ENCODE results near the gene TBCB. TPM values are rescaled to one million over a fixed set of nuclear protein-coding genes. Genes with fewer than 3 reads are reported as not detected.

TBCB gene
- polyA plus RNA-seq, 1 of the 3 experiments (the other 2 are of a cell fraction) = 712 TPM

DNA sequence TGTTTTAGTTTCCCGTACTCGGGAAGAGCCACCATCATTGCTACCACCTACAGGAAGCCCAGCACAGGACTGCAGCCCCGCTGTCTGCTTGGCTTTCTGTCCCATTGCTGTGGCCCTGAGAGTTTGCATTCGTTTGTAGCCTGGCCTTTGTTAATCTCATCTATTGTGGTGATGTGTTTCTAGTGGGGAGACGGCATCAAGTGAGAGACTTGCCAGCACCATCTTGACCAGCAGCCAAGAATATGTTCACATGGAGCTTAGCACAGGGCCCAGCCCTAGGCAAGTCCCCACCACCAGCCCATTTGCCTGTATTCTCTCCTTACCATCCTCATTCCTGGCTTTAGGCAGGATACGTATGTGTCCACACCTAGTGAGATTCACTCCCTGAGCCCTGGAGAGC, 21.6 kb upstream of the TBCB start:
- Histone ChIP-seq H4K20me1 (ENCODE audit: insufficient read depth) (no peaks in the 10 kb centered on the region), H3K9me3 (no peaks in the 10 kb centered on the region), H3K9ac (no peak overlapping the region), H3K27ac (ENCODE audit: low read depth in 2 of 2, low read length in 1 of 2) (no peak overlapping the region), H3K9me2 (no peaks in the 10 kb centered on the region), H3K4me1 (ENCODE audit: control insufficient read depth in 1 of 2, insufficient read depth in 2 of 2, low read depth in 1 of 2, low read length in 1 of 2) (no peaks in the 10 kb centered on the region), H3K4me2 (no peak overlapping the region), H2AFZ (ENCODE audit: low read depth) (no peak overlapping the region), H3K4me3 (ENCODE audit: low read depth in 2 of 2, low read length in 1 of 2) (no peak overlapping the region), H3K79me2 (ENCODE audit: insufficient read depth) (no peaks in the 10 kb centered on the region), H3F3A (replicated peaks; ENCODE audit: insufficient read depth) (no peaks in the 10 kb centered on the region), H3K36me3 (replicated peaks in 1 of 2; ENCODE audit: control insufficient read depth in 1 of 2, insufficient read depth in 2 of 2, low read length in 1 of 2) (peaks cover 0 to 5% of the 10 kb centered on the region in 2 experiments), H3K27me3 (ENCODE audit: insufficient read depth) (no peaks in the 10 kb centered on the region)
- TF ChIP-seq, protein P1, sequence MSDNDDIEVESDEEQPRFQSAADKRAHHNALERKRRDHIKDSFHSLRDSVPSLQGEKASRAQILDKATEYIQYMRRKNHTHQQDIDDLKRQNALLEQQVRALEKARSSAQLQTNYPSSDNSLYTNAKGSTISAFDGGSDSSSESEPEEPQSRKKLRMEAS (IDR thresholded peaks at IDR 0.05; ENCODE audit: low read depth) = no peak
- TF ChIP-seq, protein P2, sequence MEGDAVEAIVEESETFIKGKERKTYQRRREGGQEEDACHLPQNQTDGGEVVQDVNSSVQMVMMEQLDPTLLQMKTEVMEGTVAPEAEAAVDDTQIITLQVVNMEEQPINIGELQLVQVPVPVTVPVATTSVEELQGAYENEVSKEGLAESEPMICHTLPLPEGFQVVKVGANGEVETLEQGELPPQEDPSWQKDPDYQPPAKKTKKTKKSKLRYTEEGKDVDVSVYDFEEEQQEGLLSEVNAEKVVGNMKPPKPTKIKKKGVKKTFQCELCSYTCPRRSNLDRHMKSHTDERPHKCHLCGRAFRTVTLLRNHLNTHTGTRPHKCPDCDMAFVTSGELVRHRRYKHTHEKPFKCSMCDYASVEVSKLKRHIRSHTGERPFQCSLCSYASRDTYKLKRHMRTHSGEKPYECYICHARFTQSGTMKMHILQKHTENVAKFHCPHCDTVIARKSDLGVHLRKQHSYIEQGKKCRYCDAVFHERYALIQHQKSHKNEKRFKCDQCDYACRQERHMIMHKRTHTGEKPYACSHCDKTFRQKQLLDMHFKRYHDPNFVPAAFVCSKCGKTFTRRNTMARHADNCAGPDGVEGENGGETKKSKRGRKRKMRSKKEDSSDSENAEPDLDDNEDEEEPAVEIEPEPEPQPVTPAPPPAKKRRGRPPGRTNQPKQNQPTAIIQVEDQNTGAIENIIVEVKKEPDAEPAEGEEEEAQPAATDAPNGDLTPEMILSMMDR (IDR thresholded peaks at IDR 0.05) = no peak
- TF ChIP-seq RFX5 (IDR thresholded peaks at IDR 0.05; ENCODE audit: low read length) = no peak
- TF ChIP-seq FOSL2 (IDR thresholded peaks at IDR 0.05; ENCODE audit: borderline replicate concordance, low read depth) = no peak
- TF ChIP-seq ELF1 (IDR thresholded peaks at IDR 0.05) = no peak
- TF ChIP-seq NFIC (IDR thresholded peaks at IDR 0.05; ENCODE audit: borderline replicate concordance) = no peak
- TF ChIP-seq POLR2AphosphoS5 (IDR thresholded peaks at IDR 0.05; ENCODE audit: low read depth, low read length) = no peak
- TF ChIP-seq, protein P3, sequence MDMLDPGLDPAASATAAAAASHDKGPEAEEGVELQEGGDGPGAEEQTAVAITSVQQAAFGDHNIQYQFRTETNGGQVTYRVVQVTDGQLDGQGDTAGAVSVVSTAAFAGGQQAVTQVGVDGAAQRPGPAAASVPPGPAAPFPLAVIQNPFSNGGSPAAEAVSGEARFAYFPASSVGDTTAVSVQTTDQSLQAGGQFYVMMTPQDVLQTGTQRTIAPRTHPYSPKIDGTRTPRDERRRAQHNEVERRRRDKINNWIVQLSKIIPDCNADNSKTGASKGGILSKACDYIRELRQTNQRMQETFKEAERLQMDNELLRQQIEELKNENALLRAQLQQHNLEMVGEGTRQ (IDR thresholded peaks at IDR 0.05; ENCODE audit: borderline replicate concordance, low read depth, low read length) = no peak
- TF ChIP-seq FOXM1 (IDR thresholded peaks at IDR 0.05; ENCODE audit: low read depth) = no peak
- no peak for TF ChIP-seq EZH2phosphoT487 (IDR thresholded peaks at IDR 0.05; ENCODE audit: borderline replicate concordance, low read depth)
- TF ChIP-seq TEAD4 (IDR thresholded peaks at IDR 0.05; ENCODE audit: borderline replicate concordance, insufficient read depth) = no peak
- TF ChIP-seq YY1 (IDR thresholded peaks at IDR 0.05; ENCODE audit: low read depth) = no peak
- TF ChIP-seq, protein P4, sequence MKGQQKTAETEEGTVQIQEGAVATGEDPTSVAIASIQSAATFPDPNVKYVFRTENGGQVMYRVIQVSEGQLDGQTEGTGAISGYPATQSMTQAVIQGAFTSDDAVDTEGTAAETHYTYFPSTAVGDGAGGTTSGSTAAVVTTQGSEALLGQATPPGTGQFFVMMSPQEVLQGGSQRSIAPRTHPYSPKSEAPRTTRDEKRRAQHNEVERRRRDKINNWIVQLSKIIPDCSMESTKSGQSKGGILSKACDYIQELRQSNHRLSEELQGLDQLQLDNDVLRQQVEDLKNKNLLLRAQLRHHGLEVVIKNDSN (IDR thresholded peaks at IDR 0.05; ENCODE audit: borderline replicate concordance, low read depth) = no peak
- TF ChIP-seq, protein P5, sequence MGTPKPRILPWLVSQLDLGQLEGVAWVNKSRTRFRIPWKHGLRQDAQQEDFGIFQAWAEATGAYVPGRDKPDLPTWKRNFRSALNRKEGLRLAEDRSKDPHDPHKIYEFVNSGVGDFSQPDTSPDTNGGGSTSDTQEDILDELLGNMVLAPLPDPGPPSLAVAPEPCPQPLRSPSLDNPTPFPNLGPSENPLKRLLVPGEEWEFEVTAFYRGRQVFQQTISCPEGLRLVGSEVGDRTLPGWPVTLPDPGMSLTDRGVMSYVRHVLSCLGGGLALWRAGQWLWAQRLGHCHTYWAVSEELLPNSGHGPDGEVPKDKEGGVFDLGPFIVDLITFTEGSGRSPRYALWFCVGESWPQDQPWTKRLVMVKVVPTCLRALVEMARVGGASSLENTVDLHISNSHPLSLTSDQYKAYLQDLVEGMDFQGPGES (IDR thresholded peaks at IDR 0.05; ENCODE audit: low read depth, low read length) = no peak
- TF ChIP-seq EP300 (IDR thresholded peaks at IDR 0.05; ENCODE audit: borderline replicate concordance in 1 of 2, low read depth in 1 of 2, low read length in 1 of 2) = no peak
- no peak for TF ChIP-seq GATA2 (CRISPR knock-in tag; IDR thresholded peaks at IDR 0.05)
- DNase-seq = no peak
- POLR2A ChIA-PET = no interaction called here
- CTCF ChIA-PET = no interaction called here
- 78% methylated on average over 6 of the region's 6 CpGs for WGBS (ENCODE audit: low lambda C conversion rate)
